ENCODE data around the gene CCSER1.
A peak's percentile ranks its signal among the peaks of the same experiment; 100 is the strongest.
"Not testable (repeated sequence)": the region's sequence is repeated elsewhere in the genome, so short reads cannot be mapped to it uniquely, and the experiment has no call there.

Gene CCSER1

GRCh38 chr4:91089178-91089577 is 962.0 kb downstream of the CCSER1 start:
- no peak for DNase-seq

GRCh38 chr4:91092398-91092980 is 965.3 kb downstream of the CCSER1 start:
- DNase-seq, result peak; percentile 57

GRCh38 chr4:91094220-91094619 is 967.0 kb downstream of the CCSER1 start:
- not testable (repeated sequence) for DNase-seq

- no peak for DNase-seq
Measured at GRCh38 chr4:91099666-91100065, 972.5 kb downstream of the CCSER1 start.

- no peak for DNase-seq
Measured at GRCh38 chr4:91108751-91109150, 981.6 kb downstream of the CCSER1 start.

GRCh38 chr4:91111556-91111955 is 984.4 kb downstream of the CCSER1 start:
- no peak for DNase-seq

- DNase-seq, result peak; percentile 36
Measured at GRCh38 chr4:91113130-91113706, 986.0 kb downstream of the CCSER1 start.

GRCh38 chr4:91114386-91114785 is 987.2 kb downstream of the CCSER1 start:
- no peak for DNase-seq

- no peak for DNase-seq
Measured at GRCh38 chr4:91116861-91117260, 989.7 kb downstream of the CCSER1 start.

GRCh38 chr4:91118597-91118996 is 991.4 kb downstream of the CCSER1 start:
- no peak for DNase-seq

GRCh38 chr4:91123742-91124141 is 996.5 kb downstream of the CCSER1 start:
- no peak for DNase-seq

GRCh38 chr4:91127192-91127591 is 1000.0 kb downstream of the CCSER1 start:
- DNase-seq, result no peak

- no peak for DNase-seq
Measured at GRCh38 chr4:91127831-91128230, 1000.6 kb downstream of the CCSER1 start.

GRCh38 chr4:91128519-91128918 is 1001.3 kb downstream of the CCSER1 start:
- DNase-seq, result no peak

- DNase-seq, result no peak
Measured at GRCh38 chr4:91147067-91147466, 1019.9 kb downstream of the CCSER1 start.

GRCh38 chr4:91154041-91154440 is 1026.8 kb downstream of the CCSER1 start:
- not testable (repeated sequence) for DNase-seq

- not testable (repeated sequence) for DNase-seq
Measured at GRCh38 chr4:91167864-91168653, 1040.9 kb downstream of the CCSER1 start.

- no peak for DNase-seq
Measured at GRCh38 chr4:91170768-91171167, 1043.6 kb downstream of the CCSER1 start.

- no peak for DNase-seq
Measured at GRCh38 chr4:91171217-91171616, 1044.0 kb downstream of the CCSER1 start.

- not testable (repeated sequence) for DNase-seq
Measured at GRCh38 chr4:91185061-91185460, 1057.9 kb downstream of the CCSER1 start.

- no peak for DNase-seq
Measured at GRCh38 chr4:91198951-91199350, 1071.8 kb downstream of the CCSER1 start.

GRCh38 chr4:91207535-91207934 is 1080.3 kb downstream of the CCSER1 start:
- no peak for DNase-seq

- no peak for DNase-seq
Measured at GRCh38 chr4:91212211-91212610, 1085.0 kb downstream of the CCSER1 start.

GRCh38 chr4:91217831-91218403 is 1090.7 kb downstream of the CCSER1 start:
- not testable (repeated sequence) for DNase-seq
